T-helper 17 cell (primary cell): ENCODE results near the gene PCDHA11. TPM values are rescaled to one million over a fixed set of nuclear protein-coding genes. Genes with fewer than 3 reads are reported as not detected.

Experiments used
- total RNA-seq, 4 donors: library from RNA in 2 of 4; stranded (reverse) in 2 of 4; gene quantifications; one replicate each; pipeline ENCODE4 v1.2.3 and lab custom pipeline; 2022 to 2026

The PCDHA11 gene
- total RNA-seq, 2 donors from 2014 or later = not detected

Other genes starting within 250 kb of the PCDHA11 start
- gene CD14, start 235.8 kb upstream of the PCDHA11 start, total RNA-seq = 1 to 10 TPM; 1.4 to 9.2 TPM
- 10 to 100 TPM; 18.3 to 23.1 TPM for gene TMCO6, start 229.5 kb upstream of the PCDHA11 start, total RNA-seq
- gene NDUFA2, start 221.3 kb upstream of the PCDHA11 start, total RNA-seq = 10 to 100 TPM; 40.7 to 46.2 TPM
- 100 to 1,000 TPM; 168 to 172 TPM for gene IK, start 221.1 kb upstream of the PCDHA11 start, total RNA-seq
- 10 to 100 TPM; 34.8 to 36.3 TPM for gene WDR55, start 204.1 kb upstream of the PCDHA11 start, total RNA-seq
- 1 to 10 TPM; 1.2 to 1.9 TPM for gene DND1, start 195.4 kb upstream of the PCDHA11 start, total RNA-seq
- 10 to 100 TPM; 44.8 to 49.3 TPM for gene HARS1, start 177.6 kb upstream of the PCDHA11 start, total RNA-seq
- 10 to 100 TPM; 33.5 to 34.9 TPM for gene HARS2, start 177.5 kb upstream of the PCDHA11 start, total RNA-seq
- 10 to 100 TPM; 40.9 to 41.5 TPM for gene ZMAT2, start 168.5 kb upstream of the PCDHA11 start, total RNA-seq
- not detected for gene PCDHA1, start 82.8 kb upstream of the PCDHA11 start, total RNA-seq
- not detected for gene PCDHA2, start 74.1 kb upstream of the PCDHA11 start, total RNA-seq
- gene PCDHA3, start 67.9 kb upstream of the PCDHA11 start, total RNA-seq = not detected
- not detected for gene PCDHA4, start 61.9 kb upstream of the PCDHA11 start, total RNA-seq
- gene PCDHA5, start 47.3 kb upstream of the PCDHA11 start, total RNA-seq = not detected
- gene PCDHA6, start 41.0 kb upstream of the PCDHA11 start, total RNA-seq = not detected
- gene PCDHA7, start 34.7 kb upstream of the PCDHA11 start, total RNA-seq = not detected
- not detected for gene PCDHA8, start 27.8 kb upstream of the PCDHA11 start, total RNA-seq
- gene PCDHA9, start 20.6 kb upstream of the PCDHA11 start, total RNA-seq = not detected
- gene PCDHA10, start 13.1 kb upstream of the PCDHA11 start, total RNA-seq = not detected
- gene PCDHA12, start 6.4 kb downstream of the PCDHA11 start, total RNA-seq = not detected
- gene PCDHA13, start 13.2 kb downstream of the PCDHA11 start, total RNA-seq = not detected
- gene PCDHAC1, start 57.3 kb downstream of the PCDHA11 start, total RNA-seq = not detected
- not detected for gene PCDHAC2, start 97.5 kb downstream of the PCDHA11 start, total RNA-seq
- gene PCDHB1, start 182.4 kb downstream of the PCDHA11 start, total RNA-seq = not detected
- gene PCDHB2, start 225.7 kb downstream of the PCDHA11 start, total RNA-seq = under 1 TPM; 0.13 to 0.25 TPM
- not detected for gene PCDHB3, start 231.5 kb downstream of the PCDHA11 start, total RNA-seq